Measurements from ENCODE around the gene BCL11A.
A peak's percentile ranks its signal among the peaks of the same experiment; 100 is the strongest.

The BCL11A gene

GRCh38 chr2:60553495-60554073 is at the start of gene BCL11A:
TSS of gene BCL11A (minus strand) at chr2:60553654. CDS start at chr2:60553270, 384 bp downstream.
- peaks cover 5 to 16% of the 10 kb centered on the region in 2 donors for H3K27me3 ChIP-seq (ENCODE audit: control insufficient read depth in 1 of 2, insufficient read depth in 2 of 2, low read length in 2 of 2)
- H3K4me1 ChIP-seq (ENCODE audit: insufficient read depth, low read length) = peaks cover 4% of the 10 kb centered on the region
- no peaks in the 10 kb centered on the region for H3K36me3 ChIP-seq (ENCODE audit: insufficient read depth, low read length)
- peak within 1 kb of the TSS; percentile 81 to 83 for H3K4me3 ChIP-seq (ENCODE audit: low read depth in 1 of 2, low read length in 2 of 2)
- H3K27ac ChIP-seq (ENCODE audit: low read depth, low read length) = peak within 1 kb of the TSS; percentile 64
- peak within 1 kb of the TSS; percentile 87 for H3K9ac ChIP-seq (ENCODE audit: low read length)
- no peaks in the 10 kb centered on the region for H3K9me3 ChIP-seq (ENCODE audit: low read length)

- H3K27ac ChIP-seq (ENCODE audit: low read depth, low read length) = no peak overlapping the region
- no peaks in the 10 kb centered on the region for H3K4me1 ChIP-seq (ENCODE audit: insufficient read depth, low read length)
- no peaks in the 10 kb centered on the region for H3K27me3 ChIP-seq (ENCODE audit: control insufficient read depth in 1 of 2, insufficient read depth in 2 of 2, low read length in 2 of 2)
- no peak overlapping the region for H3K9ac ChIP-seq (ENCODE audit: low read length)
- no peak overlapping the region for H3K4me3 ChIP-seq (ENCODE audit: low read depth in 1 of 2, low read length in 2 of 2)
- H3K36me3 ChIP-seq (ENCODE audit: insufficient read depth, low read length) = no peaks in the 10 kb centered on the region
- no peaks in the 10 kb centered on the region for H3K9me3 ChIP-seq (ENCODE audit: low read length)
These were observed 49.5 kb upstream of the BCL11A start for GRCh38 chr2:60602828-60603532.

GRCh38 chr2:60602388-60602787 is 48.9 kb upstream of the BCL11A start:
- Histone ChIP-seq H3K4me1 (ENCODE audit: insufficient read depth, low read length) (no peaks in the 10 kb centered on the region), H3K4me3 (ENCODE audit: low read depth in 1 of 2, low read length in 2 of 2) (no peak overlapping the region), H3K27me3 (ENCODE audit: control insufficient read depth in 1 of 2, insufficient read depth in 2 of 2, low read length in 2 of 2) (no peaks in the 10 kb centered on the region), H3K27ac (ENCODE audit: low read depth, low read length) (no peak overlapping the region), H3K36me3 (ENCODE audit: insufficient read depth, low read length) (no peaks in the 10 kb centered on the region), H3K9ac (ENCODE audit: low read length) (no peak overlapping the region), H3K9me3 (ENCODE audit: low read length) (no peaks in the 10 kb centered on the region)

GRCh38 chr2:60598271-60598670 is 44.8 kb upstream of the BCL11A start:
- Histone ChIP-seq H3K4me1 (ENCODE audit: insufficient read depth, low read length) (no peaks in the 10 kb centered on the region), H3K36me3 (ENCODE audit: insufficient read depth, low read length) (no peaks in the 10 kb centered on the region), H3K4me3 (ENCODE audit: low read depth in 1 of 2, low read length in 2 of 2) (no peak overlapping the region), H3K27ac (ENCODE audit: low read depth, low read length) (no peak overlapping the region), H3K27me3 (ENCODE audit: control insufficient read depth in 1 of 2, insufficient read depth in 2 of 2, low read length in 2 of 2) (no peaks in the 10 kb centered on the region), H3K9ac (ENCODE audit: low read length) (no peak overlapping the region), H3K9me3 (ENCODE audit: low read length) (no peaks in the 10 kb centered on the region)

GRCh38 chr2:60597346-60597745 is 43.9 kb upstream of the BCL11A start:
- no peaks in the 10 kb centered on the region for H3K27me3 ChIP-seq (ENCODE audit: control insufficient read depth in 1 of 2, insufficient read depth in 2 of 2, low read length in 2 of 2)
- H3K36me3 ChIP-seq (ENCODE audit: insufficient read depth, low read length) = no peaks in the 10 kb centered on the region
- H3K9ac ChIP-seq (ENCODE audit: low read length) = no peak overlapping the region
- no peaks in the 10 kb centered on the region for H3K9me3 ChIP-seq (ENCODE audit: low read length)
- H3K27ac ChIP-seq (ENCODE audit: low read depth, low read length) = no peak overlapping the region
- H3K4me3 ChIP-seq (ENCODE audit: low read depth in 1 of 2, low read length in 2 of 2) = no peak overlapping the region
- no peaks in the 10 kb centered on the region for H3K4me1 ChIP-seq (ENCODE audit: insufficient read depth, low read length)

- Histone ChIP-seq H3K27ac (ENCODE audit: low read depth, low read length) (no peak overlapping the region), H3K9ac (ENCODE audit: low read length) (no peak overlapping the region), H3K36me3 (ENCODE audit: insufficient read depth, low read length) (no peaks in the 10 kb centered on the region), H3K27me3 (ENCODE audit: control insufficient read depth in 1 of 2, insufficient read depth in 2 of 2, low read length in 2 of 2) (no peaks in the 10 kb centered on the region), H3K9me3 (ENCODE audit: low read length) (no peaks in the 10 kb centered on the region), H3K4me1 (ENCODE audit: insufficient read depth, low read length) (no peaks in the 10 kb centered on the region), H3K4me3 (ENCODE audit: low read depth in 1 of 2, low read length in 2 of 2) (no peak overlapping the region)
These were observed 43.0 kb upstream of the BCL11A start for GRCh38 chr2:60596411-60596810.

GRCh38 chr2:60595953-60596352 is 42.5 kb upstream of the BCL11A start:
- Histone ChIP-seq H3K9ac (ENCODE audit: low read length) (no peak overlapping the region), H3K27ac (ENCODE audit: low read depth, low read length) (no peak overlapping the region), H3K4me1 (ENCODE audit: insufficient read depth, low read length) (no peaks in the 10 kb centered on the region), H3K36me3 (ENCODE audit: insufficient read depth, low read length) (no peaks in the 10 kb centered on the region), H3K9me3 (ENCODE audit: low read length) (no peaks in the 10 kb centered on the region), H3K4me3 (ENCODE audit: low read depth in 1 of 2, low read length in 2 of 2) (no peak overlapping the region), H3K27me3 (ENCODE audit: control insufficient read depth in 1 of 2, insufficient read depth in 2 of 2, low read length in 2 of 2) (no peaks in the 10 kb centered on the region)

GRCh38 chr2:60589104-60589503 is 35.6 kb upstream of the BCL11A start:
- H3K27ac ChIP-seq (ENCODE audit: low read depth, low read length) = no peak overlapping the region
- H3K36me3 ChIP-seq (ENCODE audit: insufficient read depth, low read length) = no peaks in the 10 kb centered on the region
- H3K27me3 ChIP-seq (ENCODE audit: control insufficient read depth in 1 of 2, insufficient read depth in 2 of 2, low read length in 2 of 2) = no peaks in the 10 kb centered on the region
- no peak overlapping the region for H3K4me3 ChIP-seq (ENCODE audit: low read depth in 1 of 2, low read length in 2 of 2)
- H3K9me3 ChIP-seq (ENCODE audit: low read length) = no peaks in the 10 kb centered on the region
- H3K4me1 ChIP-seq (ENCODE audit: insufficient read depth, low read length) = no peaks in the 10 kb centered on the region
- H3K9ac ChIP-seq (ENCODE audit: low read length) = no peak overlapping the region

- Histone ChIP-seq H3K4me1 (ENCODE audit: insufficient read depth, low read length) (no peaks in the 10 kb centered on the region), H3K4me3 (ENCODE audit: low read depth in 1 of 2, low read length in 2 of 2) (no peak overlapping the region), H3K9ac (ENCODE audit: low read length) (no peak overlapping the region), H3K27me3 (ENCODE audit: control insufficient read depth in 1 of 2, insufficient read depth in 2 of 2, low read length in 2 of 2) (peaks cover 0 to 5% of the 10 kb centered on the region in 2 donors), H3K36me3 (ENCODE audit: insufficient read depth, low read length) (no peaks in the 10 kb centered on the region), H3K9me3 (ENCODE audit: low read length) (no peaks in the 10 kb centered on the region), H3K27ac (ENCODE audit: low read depth, low read length) (no peak overlapping the region)
These were observed 32.6 kb upstream of the BCL11A start for GRCh38 chr2:60586081-60586480.

GRCh38 chr2:60585276-60585675 is 31.8 kb upstream of the BCL11A start:
- peaks cover 0 to 6% of the 10 kb centered on the region in 2 donors for H3K27me3 ChIP-seq (ENCODE audit: control insufficient read depth in 1 of 2, insufficient read depth in 2 of 2, low read length in 2 of 2)
- H3K9ac ChIP-seq (ENCODE audit: low read length) = no peak overlapping the region
- H3K4me3 ChIP-seq (ENCODE audit: low read depth in 1 of 2, low read length in 2 of 2) = no peak overlapping the region
- no peak overlapping the region for H3K27ac ChIP-seq (ENCODE audit: low read depth, low read length)
- no peaks in the 10 kb centered on the region for H3K36me3 ChIP-seq (ENCODE audit: insufficient read depth, low read length)
- H3K4me1 ChIP-seq (ENCODE audit: insufficient read depth, low read length) = no peaks in the 10 kb centered on the region
- no peaks in the 10 kb centered on the region for H3K9me3 ChIP-seq (ENCODE audit: low read length)

GRCh38 chr2:60583604-60584003 is 30.1 kb upstream of the BCL11A start:
- H3K36me3 ChIP-seq (ENCODE audit: insufficient read depth, low read length) = no peaks in the 10 kb centered on the region
- no peaks in the 10 kb centered on the region for H3K4me1 ChIP-seq (ENCODE audit: insufficient read depth, low read length)
- H3K27ac ChIP-seq (ENCODE audit: low read depth, low read length) = no peak overlapping the region
- peaks cover 0 to 6% of the 10 kb centered on the region in 2 donors for H3K27me3 ChIP-seq (ENCODE audit: control insufficient read depth in 1 of 2, insufficient read depth in 2 of 2, low read length in 2 of 2)
- H3K9me3 ChIP-seq (ENCODE audit: low read length) = no peaks in the 10 kb centered on the region
- H3K9ac ChIP-seq (ENCODE audit: low read length) = no peak overlapping the region
- no peak overlapping the region for H3K4me3 ChIP-seq (ENCODE audit: low read depth in 1 of 2, low read length in 2 of 2)

Measured in muscle layer of colon (tissue), 2 donors.